Activated naive CD4-positive, alpha-beta T cell treated with Interleukin-2 at 50 U/mL for 16 hours (primary cell): Measurements from ENCODE around the gene EIF5A2.

Experiments
- DNase-seq: peaks from one replicate; pipeline ENCODE4 v3.0.0-alpha.2; 2020

EIF5A2 gene

DNA sequence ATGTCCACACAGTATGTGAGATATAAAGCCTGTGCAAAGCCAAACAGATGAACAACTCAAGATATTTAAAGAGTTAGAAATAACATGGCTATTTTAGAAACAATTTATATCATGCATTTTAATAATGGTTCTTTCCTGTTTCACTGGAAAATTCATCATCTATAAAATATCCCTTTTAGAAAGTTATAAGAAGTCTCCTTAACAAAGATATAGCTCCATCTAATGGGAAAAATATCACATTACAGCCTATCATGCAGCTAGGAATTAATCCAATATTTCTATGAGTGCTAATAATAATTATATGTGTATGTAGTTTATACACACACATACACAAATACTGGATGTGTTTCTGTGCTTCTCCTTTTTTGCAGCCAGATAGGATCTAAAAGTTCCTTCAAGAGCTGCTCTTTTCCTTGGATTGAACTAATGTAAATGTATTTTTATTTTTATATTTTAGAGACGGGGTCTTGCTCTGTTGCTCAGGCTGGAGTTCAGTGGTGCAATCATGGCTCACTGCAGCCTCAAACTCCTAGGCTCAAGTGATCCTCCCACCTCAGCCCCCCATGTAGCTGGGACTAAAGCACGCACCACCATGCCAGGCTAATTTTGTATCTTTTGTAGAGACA lies 60.0 kb downstream of the EIF5A2 start:
- no peak for DNase-seq

DNA sequence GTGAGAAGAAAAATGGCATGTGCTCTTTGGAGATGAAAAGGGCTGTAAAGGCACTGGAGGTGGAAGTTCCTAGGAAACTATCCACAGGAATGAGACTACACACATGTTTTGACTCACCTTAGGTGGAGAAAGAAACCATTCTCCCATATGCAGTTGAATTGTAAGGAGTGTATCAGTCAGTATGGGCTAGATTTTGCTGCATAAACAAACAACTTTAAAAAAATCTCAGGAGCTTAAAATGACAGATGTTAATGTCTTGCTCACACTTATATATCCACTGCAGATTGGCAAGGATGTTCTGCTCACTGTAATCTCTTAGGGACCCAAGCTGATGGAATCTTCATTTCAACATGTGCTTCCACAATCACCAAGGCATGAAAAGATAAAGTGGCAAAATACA lies 64.1 kb downstream of the EIF5A2 start:
- DNase-seq = no peak

DNA sequence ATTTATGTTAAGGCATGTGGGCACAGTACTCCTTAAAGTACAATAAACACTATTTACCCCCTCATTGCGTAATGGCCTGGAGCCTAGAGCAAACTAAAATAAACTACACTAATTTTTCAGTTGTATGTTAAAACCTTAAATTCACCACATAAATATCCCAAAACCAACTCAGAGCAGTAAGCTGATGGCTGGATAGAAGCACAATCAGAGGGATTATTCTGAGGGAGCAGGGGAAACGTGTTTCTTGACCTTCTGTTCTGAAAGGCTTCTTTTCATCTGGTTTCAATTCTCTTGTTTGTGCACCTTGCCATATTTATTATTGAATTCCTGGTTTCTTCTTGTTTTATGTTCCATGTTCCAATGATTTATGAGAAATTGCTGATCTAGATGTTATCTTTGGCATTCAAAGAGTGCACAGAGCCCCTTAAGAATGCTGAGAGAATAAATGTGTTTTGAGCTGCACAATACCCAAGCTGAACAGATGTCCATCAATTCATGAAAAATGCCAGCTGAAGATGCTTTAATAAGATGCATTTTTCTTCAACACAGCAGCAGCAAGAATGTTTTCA lies 68.1 kb downstream of the EIF5A2 start:
- no peak for DNase-seq

DNA sequence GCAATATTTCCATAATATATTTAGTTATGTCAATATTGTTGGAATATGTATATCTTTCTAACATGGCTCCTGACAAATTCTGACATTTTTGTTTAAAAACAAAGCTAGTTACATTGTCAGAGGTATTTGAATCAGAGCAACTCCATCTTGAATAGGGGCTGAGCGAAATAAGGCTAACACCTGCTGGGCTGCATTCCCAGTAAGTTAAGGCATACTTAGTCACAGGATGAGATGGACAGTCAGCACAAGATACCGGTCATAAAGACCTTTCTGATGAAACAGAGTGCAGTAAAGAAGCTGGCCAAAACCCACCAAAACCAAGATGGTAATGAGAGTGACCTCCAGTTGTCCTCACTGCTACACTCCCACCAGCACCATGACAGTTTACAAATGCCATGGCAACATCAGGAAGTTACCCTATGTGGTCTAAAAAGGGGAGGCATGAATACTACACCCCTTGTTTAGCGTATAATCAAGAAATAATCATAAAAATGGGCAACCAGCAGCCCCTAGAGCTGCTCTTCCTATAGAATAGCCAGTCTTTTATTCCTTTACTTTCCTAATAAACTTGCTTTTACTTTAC lies 68.8 kb downstream of the EIF5A2 start:
- DNase-seq = no peak
